ELR (cell line): Measurements from ENCODE around the gene TPCN2.
"Not testable (repeated sequence)": the region's sequence is repeated elsewhere in the genome, so short reads cannot be mapped to it uniquely, and the experiment has no call there.

Source experiments
- DNase-seq: peaks from one replicate; pipeline ENCODE4 v3.0.0-alpha.2; 2015; ENCODE audit warnings: low read depth

TPCN2 gene

DNA sequence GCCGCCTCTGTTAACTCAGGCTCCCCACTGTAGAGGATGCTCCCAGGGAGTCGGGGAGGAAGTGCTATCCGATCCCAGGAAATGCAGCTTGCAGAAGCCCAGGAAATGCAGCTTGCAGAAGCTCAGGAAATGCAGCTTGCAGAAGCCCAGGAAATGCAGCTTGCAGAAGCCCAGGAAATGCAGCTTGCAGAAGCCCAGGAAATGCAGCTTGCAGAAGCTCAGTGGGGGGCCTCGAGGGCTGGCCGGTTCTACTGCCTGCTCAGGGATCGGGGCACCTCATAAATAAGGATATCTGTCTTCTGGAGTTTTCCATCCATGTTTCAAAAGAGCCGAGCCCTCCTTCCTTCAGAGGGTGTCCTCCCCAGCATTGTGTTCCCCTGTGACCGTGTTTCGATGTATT, 81.9 kb downstream of the TPCN2 start:
- DNase-seq, result peak; percentile 12

DNA sequence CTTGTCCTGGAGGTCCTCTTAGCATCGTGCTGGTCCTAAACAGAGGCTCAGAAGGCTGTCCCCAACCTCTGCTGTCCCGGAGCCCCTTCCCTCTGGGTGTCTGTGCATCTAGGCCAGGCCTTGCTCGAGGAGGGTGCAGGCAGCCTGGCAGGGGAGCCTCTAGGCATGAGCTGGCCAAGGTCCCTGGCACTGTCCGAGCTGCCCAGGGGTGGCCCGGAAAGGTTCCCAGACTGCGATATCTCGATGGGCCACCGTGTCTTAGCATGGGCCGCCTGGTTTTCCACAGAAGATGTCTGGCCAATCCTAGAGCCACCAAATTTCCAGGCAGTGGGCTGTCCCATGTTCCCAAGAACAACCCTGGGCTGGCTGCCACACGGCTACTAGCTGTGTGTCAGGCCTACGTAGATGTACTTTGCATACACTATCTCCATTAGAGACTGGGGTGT, 82.4 kb downstream of the TPCN2 start:
- DNase-seq, result no peak

DNA sequence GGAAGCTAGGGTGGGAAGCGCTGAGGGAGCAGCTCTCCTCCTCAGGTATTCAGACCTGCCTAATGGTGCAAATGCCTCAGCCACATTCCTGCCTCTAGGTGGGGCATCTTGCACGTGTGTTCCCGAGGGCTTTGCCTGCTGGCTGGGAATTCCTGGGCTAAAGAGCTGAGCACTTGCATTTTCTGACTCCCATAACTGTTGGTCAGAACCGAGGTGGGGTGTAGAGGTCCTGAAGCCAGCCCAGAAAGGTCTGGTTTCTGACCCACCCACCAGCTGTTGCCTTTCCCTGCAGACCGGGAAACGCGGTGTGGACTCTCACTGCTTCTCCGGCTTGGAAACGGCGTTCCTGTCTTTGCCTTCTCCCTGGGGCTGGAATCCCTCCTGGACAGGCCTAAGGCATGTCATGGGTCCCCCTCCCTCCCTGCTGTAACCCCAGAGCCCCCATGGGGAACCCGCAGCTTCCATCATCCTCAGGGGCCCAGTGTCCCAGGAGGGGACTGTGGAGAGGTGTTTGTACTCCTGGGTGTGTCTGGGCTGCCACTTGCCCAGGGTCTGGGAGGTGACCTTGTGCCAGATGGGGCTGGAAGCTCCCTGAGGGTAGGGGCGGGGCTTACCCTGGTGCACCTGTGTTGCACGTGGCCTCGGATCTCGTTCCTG, 83.0 kb downstream of the TPCN2 start:
- peak; percentile 78 for DNase-seq

DNA sequence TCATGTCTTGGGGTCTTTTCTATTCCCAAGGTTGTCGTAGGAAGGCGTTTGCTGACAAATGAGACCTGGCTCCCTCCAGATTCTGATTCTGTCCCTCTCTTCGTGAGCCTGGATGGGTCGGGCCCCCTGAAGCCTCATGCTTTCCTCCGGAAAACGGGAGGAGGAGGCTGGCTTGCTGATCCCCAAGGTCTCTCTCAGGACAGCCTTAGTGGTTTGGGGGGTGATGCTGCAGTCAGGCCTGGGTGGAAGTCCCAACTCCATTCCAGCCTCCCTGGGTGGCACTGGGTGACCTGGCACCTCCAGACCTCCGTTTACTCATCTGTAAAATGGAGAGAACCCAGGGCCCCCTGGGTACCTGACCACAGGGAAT, 83.6 kb downstream of the TPCN2 start:
- DNase-seq, result no peak

DNA sequence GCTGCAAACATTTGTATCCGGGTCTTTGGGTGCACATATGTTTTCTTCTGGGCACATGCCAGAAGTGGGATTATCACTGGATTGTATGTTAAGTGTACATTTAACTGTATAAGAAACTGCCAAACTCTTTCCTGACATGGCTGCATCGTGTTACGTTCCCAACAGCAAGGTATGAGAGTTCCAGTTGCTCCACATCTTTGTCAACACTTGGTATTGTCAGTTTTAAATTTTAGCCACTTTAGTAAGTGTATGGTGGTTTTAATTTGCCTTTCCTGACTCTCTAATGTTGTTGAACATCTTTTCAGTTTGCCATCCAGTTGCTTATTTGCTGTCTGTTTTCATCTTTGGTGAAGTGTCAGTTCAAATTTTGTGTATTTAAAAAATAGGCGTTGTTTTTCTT, 84.5 kb downstream of the TPCN2 start:
- DNase-seq, result no peak

DNA sequence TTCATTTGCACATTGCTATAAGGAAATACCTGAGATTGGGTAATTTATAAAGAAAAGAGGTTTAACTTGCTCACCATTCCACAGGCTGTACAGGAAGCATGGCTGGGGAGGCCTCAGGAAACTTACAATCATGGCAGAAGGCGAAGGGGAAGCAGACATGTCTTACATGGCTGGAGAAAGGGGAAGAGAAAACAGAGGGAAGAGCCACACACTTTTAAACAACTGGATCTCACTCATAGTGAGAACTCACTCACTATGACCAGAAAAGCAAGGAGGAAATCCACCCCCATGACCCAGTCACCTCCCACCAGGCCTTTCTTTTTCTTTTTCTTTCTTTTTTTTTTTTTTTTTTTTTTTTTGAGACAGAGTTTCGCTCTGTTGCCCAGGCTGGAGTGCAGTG, 85.5 kb downstream of the TPCN2 start:
- DNase-seq, result not testable (repeated sequence)

DNA sequence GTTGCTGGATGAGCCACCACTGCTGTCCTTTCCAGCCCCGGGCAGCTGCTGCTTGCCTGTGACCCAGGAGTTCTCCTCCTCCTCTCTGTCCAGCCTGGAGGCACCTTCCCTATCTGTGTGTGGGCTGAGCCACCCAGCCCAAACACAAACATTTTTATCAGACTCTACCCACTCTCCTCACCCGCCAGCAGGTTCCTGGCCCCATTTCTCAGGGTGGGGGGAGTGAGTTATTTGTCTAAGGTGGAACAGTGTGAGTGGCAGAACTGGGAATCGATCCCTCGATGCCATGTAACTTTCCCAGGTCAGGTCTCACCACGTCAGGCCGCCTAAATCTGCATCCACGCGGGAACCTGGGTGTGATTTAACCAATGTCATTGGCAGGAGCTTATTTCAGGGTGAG, 86.2 kb downstream of the TPCN2 start:
- no peak for DNase-seq

DNA sequence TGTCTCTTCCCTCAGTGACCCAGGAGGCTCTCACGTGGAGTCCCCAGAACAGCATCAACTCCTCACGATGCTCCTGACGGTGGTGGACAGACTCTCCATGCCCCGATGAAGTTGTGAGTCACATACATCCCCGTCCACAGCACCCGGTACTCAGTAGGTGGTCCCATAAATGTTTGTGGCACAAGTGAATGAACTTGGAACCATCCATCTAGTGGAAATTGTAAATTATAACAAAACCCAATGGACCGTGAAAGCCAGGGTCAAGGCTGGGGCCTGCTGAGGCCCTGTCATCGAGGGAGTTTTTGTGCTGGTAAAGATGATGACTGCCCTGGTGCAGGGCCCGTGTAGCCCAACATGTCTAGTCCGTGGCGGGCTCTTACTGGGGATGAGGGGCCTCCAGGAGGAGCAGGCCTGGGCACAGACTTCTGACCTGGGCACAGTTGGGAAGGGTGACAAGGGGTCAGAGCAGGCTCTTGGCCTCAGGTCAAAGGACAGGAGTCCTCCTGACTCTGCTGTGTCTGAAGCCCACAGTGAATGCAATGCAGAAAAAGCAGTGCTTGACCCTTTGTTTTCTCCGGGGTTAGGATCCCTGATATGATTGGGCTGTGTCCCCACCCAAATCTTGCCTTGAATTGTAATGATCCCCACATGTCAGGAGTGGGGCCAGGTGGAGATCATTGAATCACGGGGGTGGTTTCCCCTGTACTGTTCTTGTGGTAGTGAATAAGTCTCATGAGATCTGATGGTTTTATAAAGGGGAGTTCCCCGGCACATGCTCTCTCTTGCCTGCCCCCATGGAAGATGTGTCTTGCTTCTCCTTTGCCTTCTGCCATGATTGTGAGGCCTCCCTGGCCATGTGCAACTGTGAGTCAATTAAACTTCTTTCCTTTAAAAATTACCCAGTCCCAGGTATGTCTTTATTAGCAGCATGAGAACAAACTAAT, 87.0 kb downstream of the TPCN2 start:
- no peak for DNase-seq

DNA sequence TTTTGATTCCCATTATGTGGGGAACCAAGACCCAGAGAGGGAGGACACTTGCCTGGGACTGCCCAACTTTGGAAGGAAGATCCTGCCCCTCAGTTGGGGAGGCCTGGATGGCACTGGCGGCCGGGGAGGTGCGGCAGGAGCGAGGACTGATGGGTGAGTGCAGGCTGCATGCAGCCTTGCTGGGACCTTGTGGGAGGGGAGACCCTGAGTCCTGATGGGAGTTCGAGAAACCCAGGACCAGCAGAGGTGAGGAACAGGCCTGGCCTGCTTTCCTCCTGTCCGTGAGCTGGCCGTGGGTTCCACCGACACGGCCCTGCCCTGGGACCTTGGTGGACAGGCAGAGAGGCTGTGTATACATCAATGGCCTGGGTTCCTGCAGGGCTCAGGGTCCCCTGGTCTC, 87.7 kb downstream of the TPCN2 start:
- no peak for DNase-seq

DNA sequence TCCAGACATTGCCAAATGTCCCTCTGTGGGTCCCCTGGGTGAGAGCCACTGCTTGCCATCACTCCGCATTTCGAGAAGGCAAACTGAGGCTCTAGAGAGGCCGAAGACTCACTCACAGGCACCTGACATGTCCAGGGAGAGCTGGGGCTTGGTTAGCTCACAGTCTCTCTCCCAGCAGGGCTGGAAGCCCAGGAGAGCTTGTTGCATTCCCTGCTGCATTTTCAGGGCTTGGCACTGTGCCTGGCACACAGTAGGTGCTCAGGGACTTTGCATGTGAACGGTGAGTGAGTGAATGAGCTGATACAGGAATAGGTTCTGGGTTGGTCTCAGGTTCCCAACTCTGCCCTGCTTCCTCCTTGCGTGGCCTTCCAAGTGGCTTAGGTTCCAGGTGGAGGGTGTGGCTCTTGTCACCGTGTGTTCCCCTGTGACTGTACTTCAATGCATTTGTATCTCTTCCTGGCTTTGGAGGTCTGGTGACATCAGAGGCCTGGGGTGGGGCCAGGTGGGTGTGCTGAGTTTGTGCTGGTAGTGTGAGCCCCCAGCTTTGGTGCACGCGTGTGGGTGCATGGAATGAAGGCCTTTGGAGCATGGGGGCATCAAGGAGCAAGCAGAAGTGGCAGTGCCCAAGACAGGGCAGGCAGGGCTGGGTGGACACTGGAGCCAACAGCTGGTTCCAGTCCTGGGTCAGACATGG, 88.6 kb downstream of the TPCN2 start:
- no peak for DNase-seq

DNA sequence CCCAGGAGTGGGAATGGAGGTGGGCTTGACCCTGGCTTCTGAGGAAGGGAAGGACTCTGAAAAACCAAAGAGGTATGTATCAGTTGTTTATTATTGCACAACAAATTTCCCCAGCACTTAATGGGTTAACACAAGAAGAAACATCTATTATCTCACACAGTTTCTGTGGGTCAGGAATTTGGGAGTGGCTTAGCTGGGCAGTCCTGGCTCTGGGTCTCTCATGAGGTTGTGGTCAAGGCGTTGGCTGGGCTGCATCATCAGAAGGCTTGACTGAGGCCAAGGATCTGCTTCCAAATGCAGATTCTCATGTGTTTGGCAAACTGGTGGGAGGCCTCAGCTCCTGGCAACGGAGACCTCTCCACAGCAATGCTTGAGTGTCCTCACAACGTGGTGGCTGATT, 89.5 kb downstream of the TPCN2 start:
- peak; percentile 70 for DNase-seq

DNA sequence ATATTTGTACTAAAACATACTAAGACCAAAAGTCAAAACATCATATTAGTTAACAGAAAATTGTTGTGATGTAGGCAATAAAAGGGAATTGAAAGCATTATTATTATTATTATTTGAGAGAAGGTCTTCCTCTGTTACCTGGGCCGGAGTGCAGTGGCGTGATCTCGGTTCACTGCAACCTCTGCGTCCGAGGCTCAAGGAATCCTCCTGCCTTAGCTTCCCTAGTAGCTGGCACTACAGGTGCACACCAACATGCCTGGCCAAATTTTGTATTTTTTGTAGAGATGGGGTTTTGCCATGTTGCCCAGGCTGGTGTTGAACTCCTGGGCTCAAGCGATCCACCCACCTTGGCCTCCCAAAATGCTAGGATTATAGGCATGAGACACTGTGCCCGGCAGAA, 91.4 kb downstream of the TPCN2 start:
- DNase-seq, result not testable (repeated sequence)

DNA sequence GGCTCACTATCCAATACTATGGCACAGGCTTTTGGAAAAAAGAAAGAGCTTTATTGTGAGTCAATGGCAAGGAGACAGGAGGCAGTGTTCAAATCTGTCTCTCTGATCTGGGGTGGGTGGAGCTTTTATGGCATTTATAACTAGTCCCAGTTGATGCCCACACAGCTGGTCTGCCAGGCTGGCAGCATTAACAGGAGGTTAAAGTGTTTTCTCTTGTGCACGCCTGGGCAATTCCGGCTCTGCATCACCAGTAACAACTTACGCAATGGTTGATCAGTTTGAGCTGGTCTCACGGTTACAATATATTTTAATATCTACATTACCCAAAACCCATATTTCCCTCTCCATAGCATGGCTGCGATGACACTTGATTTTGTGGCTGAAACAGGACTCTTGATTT, 91.9 kb downstream of the TPCN2 start:
- no peak for DNase-seq

DNA sequence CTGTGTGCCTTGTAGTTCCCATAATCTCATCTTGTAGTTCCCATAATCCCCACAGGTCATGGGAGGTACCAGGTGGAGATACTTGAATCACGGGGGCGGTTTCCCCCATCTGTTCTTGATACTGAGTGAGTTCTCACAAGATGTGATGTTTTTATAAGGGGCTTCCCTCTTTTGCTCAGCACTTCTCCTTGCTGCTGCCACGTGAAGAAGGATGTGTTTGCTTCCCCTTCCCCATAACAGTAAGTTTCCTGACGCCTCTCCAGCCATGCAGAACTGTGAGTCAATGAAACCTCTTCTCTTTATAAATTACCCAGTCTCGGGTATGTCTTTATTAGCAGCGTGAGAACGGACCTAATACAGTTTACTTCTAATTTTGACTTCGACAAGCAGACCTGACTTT, 93.0 kb downstream of the TPCN2 start:
- DNase-seq, result no peak

DNA sequence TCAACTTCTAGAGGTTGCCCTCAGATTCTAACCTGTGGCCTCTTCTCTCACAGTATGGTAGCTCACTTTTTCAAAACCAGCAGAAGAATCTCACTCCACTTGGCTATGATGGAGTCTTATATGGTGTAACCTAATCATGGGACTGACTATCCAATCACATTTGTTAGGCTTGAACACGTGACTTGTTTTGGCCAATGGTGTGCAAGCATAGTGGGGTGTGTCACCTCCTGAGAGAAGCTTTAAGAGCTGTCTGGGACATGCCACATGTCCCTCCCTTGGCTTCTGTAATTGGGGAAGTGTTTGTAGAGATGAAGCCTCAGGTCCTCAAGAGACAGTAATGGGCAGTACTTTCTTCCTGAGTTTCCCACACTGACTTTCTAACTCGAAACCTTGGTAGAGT, 94.2 kb downstream of the TPCN2 start:
- no peak for DNase-seq

DNA sequence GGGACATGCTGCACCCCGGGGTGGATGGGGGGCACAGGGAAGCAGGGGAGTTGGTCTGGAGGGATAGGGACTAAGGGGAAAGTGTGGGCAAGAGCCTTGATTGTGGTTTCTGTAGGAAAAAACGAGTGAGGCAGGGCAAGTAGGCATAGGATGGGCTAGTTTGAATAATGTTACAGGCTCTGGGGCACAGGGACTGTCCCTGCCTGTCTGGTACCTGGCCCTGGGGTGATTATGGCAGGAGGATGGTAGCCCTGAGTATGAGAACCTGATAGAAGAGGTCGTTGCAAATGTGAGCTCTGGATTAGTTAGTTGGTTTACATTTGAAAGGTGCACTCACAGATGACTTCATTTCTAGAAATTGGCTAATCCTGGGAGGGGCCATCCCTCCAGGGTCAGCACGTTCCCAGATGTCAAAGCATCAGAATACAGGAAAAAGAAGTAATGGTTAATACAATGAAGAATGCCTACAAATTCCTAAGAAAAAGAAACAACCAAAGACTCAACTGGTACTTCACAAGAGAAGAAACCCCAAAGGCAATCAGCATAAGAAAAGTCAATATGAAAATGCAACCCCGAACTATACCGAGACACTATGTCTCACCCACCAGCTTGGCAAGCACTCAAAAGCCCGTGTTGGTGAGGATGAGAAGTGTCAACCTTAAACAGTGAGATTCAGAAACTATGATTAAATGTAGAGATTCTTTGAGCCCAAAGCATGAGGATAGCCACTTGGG, 95.8 kb downstream of the TPCN2 start:
- DNase-seq, result no peak

DNA sequence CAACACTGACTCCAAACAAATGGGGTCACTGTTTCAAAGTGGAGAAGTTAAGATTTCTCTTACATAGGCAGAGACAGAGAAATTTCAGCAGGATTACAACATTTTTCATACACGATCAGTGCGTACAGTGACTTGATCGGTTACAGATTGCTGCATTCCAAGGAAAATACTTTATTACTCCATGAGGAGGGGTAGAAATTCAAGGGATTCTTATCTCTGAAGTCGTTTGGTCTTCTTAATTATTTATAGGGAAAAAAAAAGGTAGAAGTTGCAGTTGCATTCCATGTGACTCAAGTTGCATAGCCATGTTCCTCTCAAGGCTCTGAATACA, 96.3 kb downstream of the TPCN2 start:
- no peak for DNase-seq

DNA sequence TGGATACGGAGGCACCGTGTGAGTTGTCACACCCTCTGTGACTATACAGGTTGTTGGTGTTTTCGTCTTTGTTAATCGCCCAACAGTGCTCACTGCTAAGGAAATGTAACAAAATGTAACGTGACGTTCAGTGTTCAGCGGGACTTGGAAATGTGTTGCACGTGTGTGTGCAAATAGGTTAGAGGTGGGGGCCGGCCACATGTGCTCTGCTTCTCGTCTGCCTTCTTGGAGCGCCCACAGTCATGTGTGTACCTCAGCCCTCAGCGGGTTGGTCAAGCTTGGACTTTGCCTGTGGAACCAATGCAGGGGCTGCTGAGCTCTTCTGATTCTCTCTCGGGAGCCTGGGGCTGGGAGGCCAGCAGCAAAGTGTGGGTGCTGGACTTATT, 99.6 kb downstream of the TPCN2 start:
- no peak for DNase-seq

DNA sequence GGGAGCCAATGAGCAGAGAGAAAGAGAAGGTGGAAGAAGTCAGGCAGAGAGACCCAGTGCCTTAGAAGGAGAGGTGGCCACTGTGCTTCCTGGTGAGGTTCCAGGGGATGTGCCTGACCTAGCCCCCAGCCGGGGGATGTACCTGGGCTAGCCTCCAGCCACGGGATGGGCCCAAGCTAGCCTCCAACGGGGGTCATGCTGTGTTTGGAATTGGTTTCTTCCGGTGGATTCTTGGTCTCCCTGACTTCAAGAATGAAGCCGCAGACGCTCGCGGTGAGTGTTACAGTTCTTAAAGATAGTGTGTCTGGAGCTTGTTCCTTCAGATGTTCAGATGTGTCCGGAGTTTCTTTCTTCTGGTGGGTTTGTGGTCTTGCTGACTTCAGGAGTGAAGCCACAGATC, 100.1 kb downstream of the TPCN2 start:
- DNase-seq, result no peak

DNA sequence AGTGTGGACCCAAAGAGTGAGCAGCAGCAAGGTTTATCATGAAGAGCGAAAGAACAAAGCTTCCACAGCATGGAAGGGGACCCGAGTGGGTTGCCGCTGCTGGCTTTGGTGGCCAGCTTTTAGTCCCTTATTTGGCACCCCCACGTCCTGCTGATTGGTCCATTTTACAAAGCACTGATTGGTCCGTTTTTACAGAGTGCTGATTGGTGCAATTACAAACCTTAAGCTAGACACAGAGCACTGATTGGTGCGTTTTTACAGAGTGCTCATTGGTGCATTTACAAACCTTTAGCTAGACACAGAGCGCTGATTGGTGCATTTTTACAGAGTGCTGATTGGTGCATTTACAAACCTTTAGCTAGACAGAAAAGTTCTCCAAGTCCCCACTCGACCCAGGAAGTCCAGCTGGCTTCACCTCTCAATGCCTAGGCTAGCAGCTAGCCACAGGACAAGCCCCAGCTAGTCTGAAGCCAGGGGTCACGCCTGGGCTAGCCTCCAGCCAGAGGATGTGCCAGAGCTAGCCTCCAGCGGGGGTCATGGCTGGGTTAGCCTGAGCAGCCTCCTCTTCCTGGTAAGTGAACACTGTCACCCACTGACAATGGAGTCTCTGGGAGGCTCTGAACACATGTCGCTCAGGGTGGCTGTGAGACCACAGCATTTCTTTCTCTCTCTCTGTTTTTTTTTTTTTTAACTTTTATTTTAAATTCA, 100.8 kb downstream of the TPCN2 start:
- not testable (repeated sequence) for DNase-seq

DNA sequence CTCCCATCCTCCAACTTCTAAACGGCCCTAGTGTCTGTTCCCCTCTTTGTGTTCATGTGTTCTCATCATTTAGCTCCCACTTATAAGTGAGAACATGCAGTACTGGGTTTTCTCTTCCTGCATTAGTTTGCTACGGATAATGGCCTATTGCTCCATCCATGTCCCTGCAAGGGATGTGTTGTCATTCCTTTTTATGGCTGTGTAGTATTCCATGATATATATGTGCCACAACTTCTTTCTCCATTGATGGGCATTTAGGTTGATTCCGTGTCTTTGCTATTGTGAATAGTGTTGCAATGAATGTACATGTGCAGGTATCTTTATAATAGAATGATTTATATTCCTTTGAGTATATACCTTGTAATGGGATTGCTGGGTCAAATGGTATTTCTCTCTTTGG, 101.4 kb downstream of the TPCN2 start:
- DNase-seq, result no peak

DNA sequence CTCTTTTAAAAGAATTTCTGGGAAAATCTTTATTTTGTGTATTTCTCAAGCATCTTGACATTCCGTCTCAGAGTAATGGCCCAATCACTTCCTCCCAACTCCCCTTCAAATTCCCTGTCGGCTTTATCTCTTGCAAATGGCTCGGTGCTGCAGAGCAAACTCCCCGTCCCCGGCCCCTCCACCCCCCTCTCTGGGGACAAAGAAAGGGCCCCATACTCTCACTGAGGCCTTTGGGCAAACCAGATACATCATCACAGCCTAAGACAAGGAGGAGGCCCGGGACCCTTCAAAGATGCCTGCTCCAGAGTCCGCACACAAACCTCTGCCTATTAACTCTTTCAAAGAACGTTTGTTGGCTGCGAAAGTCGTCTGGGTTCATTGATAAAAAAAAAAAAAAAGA, 103.1 kb downstream of the TPCN2 start:
- DNase-seq, result no peak
